GM20000 (cell line): Measurements from ENCODE around the gene PRRG2.

Experiments
- DNase-seq: peaks from one replicate; pipeline ENCODE4 v3.0.0; 2012; ENCODE audit warnings: low spot score
- CTCF ChIP-seq: IDR thresholded peaks from 2 replicates; pipeline ENCODE4 v1.5.1; 2012; ENCODE audit warnings: mild to moderate bottlenecking, control low read depth; ENCODE audit errors: extremely low read depth, missing control alignments

Gene PRRG2

DNA sequence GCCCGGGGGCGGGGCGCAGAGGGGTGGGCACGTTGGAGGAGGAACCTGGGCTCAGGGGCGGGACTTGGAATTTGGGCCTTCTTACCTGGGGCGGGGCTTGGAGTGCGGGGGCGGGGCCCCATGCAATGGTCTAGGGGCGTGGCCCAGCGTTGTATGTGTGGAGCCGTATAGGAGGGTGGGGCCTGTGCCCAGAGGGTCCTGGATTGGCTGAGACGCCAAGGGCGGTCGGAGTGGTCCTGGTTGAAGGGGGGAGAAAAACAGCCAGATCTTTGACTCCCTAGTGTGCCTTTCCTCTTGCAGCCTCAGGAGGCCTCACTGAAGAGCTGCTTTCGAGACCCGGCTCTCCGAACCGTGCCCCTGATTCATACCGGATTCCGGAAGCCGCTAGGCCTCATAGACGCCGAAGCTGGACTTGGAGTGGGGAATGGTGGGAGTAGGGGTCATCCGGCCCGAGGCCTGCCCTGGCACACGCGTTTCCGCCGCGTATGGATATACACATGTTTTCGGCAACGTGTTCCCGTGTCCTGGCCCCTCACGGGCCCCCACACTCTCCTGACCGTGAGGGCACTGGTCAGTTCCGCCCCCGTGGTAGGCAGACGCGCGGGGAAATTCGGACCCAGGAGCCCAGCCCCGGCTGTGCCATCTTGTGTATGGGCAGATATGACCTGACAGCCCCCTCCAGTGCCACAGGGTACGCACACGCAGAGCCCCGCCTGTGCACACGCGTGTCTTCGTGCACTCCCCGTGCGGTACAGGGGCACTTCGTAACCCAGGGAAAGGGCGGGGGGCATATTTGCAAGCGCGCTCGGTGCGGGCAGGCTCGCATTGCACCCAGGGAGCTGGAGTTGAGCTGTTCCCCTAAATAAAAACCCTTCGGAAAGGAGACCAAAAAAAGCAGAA is 9.2 kb downstream of the PRRG2 start:
- peak; percentile 94 for DNase-seq
- no peak for TF ChIP-seq CTCF

- no peak for TF ChIP-seq CTCF
- DNase-seq: peak; percentile 91
Observed at GRCh38 chr19:49590971-49591730, 10.0 kb downstream of the PRRG2 start, which contains the start of gene PRR12. Gene PRR12 (plus strand): TSS chr19:49591182. CDS start chr19:49591655, 473 bp downstream.

DNA sequence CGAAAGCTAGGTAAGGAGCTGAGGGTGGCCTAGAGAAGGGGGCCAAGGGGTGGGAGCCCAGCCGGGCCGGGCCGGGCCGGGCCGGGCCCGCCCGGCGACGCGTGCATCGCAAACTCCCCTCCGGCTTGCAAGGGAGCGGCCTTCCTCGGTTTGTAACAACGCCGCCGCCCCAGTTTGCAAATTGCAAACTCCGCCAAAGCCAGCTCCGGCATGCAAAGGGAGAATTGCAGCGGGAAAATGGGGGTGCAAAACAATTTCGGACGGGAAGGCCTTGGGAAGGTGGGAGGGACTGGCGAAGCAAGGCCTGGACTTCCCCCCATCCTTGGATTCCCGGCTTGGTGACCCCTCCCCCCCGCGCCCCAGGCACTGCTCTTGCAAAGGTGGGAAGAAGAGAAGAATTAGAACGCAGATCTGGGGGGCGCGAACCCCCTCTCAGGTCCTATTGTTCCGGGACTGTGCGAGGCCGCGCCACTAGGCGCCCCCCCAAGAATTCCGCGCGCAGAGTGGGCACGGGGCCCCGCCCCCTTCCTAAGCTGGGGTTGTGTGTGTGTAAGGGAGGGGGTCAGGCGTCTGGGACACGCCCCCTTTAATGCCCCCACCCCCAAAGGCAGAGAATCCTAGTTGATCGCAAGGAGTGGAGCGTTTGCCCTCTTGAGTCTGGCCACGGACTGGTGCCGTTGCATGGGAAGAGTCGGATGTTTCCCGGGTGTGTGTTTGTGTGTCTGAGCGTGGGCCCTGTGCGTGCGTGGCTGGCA is 10.8 kb downstream of the PRRG2 start:
- DNase-seq: peak; percentile 36
- TF ChIP-seq CTCF: no peak

GRCh38 chr19:49592486-49593232 is 11.5 kb downstream of the PRRG2 start:
- no peak for TF ChIP-seq CTCF
- peak; percentile 61 for DNase-seq

- DNase-seq: peak; percentile 100
- TF ChIP-seq CTCF: no peak
Observed at GRCh38 chr19:49593233-49594113, 12.4 kb downstream of the PRRG2 start.
